ENCODE data around the gene MBOAT2. TPM values are rescaled to one million over a fixed set of nuclear protein-coding genes. Genes with fewer than 3 reads are reported as not detected.

Gene MBOAT2
- polyA plus RNA-seq, 1 donor from 2014 or later, result 205 TPM

- no peaks in the 10 kb centered on the region for H4K20me1 ChIP-seq (ENCODE audit: insufficient read depth)
- H3K36me3 ChIP-seq (ENCODE audit: insufficient read depth, low read length), result no peaks in the 10 kb centered on the region
- H3K9me3 ChIP-seq (ENCODE audit: low read length), result no peaks in the 10 kb centered on the region
- H3K27me3 ChIP-seq (ENCODE audit: insufficient read depth, low read depth, low read length), result no peaks in the 10 kb centered on the region
- H3K9ac ChIP-seq (ENCODE audit: low read length), result no peak overlapping the region
- TF ChIP-seq CTCF (IDR thresholded peaks at IDR 0.05; ENCODE audit: poor library complexity, severe bottlenecking) (no peak), SMC3 (conservative IDR thresholded peaks at IDR 0.05; ENCODE audit: poor library complexity) (no peak), REST (IDR thresholded peaks at IDR 0.05; ENCODE audit: borderline replicate concordance) (no peak), TAF1 (IDR thresholded peaks at IDR 0.05; ENCODE audit: low read depth) (no peak), EZH2 (IDR thresholded peaks at IDR 0.05; ENCODE audit: borderline replicate concordance, insufficient read depth, low read length, poor library complexity, severe bottlenecking) (no peak), POLR2AphosphoS5 (IDR thresholded peaks at IDR 0.05) (no peak), RAD21 (conservative IDR thresholded peaks at IDR 0.05) (no peak), EP300 (conservative IDR thresholded peaks at IDR 0.05; ENCODE audit: poor library complexity, severe bottlenecking) (no peak), MXI1 (conservative IDR thresholded peaks at IDR 0.05; ENCODE audit: poor library complexity, severe bottlenecking) (no peak)
- no peaks in the 10 kb centered on the region for H3K9me2 ChIP-seq (ENCODE audit: insufficient read depth, low read length)
- no peaks in the 10 kb centered on the region for H3F3A ChIP-seq (ENCODE audit: insufficient read depth, low read length, poor library complexity, severe bottlenecking)
- H2AFZ ChIP-seq (ENCODE audit: low read depth, low read length), result no peak overlapping the region
- no peak overlapping the region for H3K4me3 ChIP-seq (ENCODE audit: low read length)
- H3K79me2 ChIP-seq (replicated peaks; ENCODE audit: insufficient read depth, low read length), result peaks cover 19% of the 10 kb centered on the region
- no peak overlapping the region for H3K4me2 ChIP-seq (ENCODE audit: low read length)
- H3K27ac ChIP-seq (ENCODE audit: low read length), result no peak overlapping the region
Observed at GRCh38 chr2:8957628-8958027, 45.9 kb downstream of the MBOAT2 start.

DNA sequence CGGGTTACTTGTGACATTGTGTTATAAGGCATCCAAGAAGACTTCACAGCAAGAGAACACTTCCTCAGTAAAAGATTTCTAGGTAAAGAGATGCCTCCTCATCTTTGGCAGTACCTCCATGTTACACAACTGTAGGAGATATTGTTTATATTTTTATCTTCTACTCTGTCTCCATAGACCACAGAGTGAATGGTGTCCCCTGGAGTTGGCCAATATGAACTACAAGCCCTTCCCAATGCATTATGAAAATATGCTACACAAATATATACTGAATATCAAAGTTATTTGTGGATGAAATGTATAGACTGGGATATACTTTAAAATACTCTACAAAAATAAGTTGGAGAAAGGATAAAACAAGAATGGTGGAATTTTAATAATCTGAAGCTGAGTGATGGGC, 46.7 kb downstream of the MBOAT2 start:
- Histone ChIP-seq H3K9me2 (ENCODE audit: insufficient read depth, low read length) (no peaks in the 10 kb centered on the region), H4K20me1 (ENCODE audit: insufficient read depth) (no peaks in the 10 kb centered on the region), H3K79me2 (replicated peaks; ENCODE audit: insufficient read depth, low read length) (peaks cover 12% of the 10 kb centered on the region), H3K9ac (ENCODE audit: low read length) (no peak overlapping the region), H3K9me3 (ENCODE audit: low read length) (no peaks in the 10 kb centered on the region), H3K36me3 (ENCODE audit: insufficient read depth, low read length) (no peaks in the 10 kb centered on the region), H3K4me2 (ENCODE audit: low read length) (no peak overlapping the region), H3K27ac (ENCODE audit: low read length) (no peak overlapping the region), H3K4me3 (ENCODE audit: low read length) (no peak overlapping the region), H2AFZ (ENCODE audit: low read depth, low read length) (no peak overlapping the region), H3K27me3 (ENCODE audit: insufficient read depth, low read depth, low read length) (no peaks in the 10 kb centered on the region), H3F3A (ENCODE audit: insufficient read depth, low read length, poor library complexity, severe bottlenecking) (no peaks in the 10 kb centered on the region)
- TF ChIP-seq REST (IDR thresholded peaks at IDR 0.05; ENCODE audit: borderline replicate concordance) (no peak), CTCF (IDR thresholded peaks at IDR 0.05; ENCODE audit: poor library complexity, severe bottlenecking) (no peak), SMC3 (conservative IDR thresholded peaks at IDR 0.05; ENCODE audit: poor library complexity) (no peak), RAD21 (conservative IDR thresholded peaks at IDR 0.05) (no peak), EZH2 (IDR thresholded peaks at IDR 0.05; ENCODE audit: borderline replicate concordance, insufficient read depth, low read length, poor library complexity, severe bottlenecking) (no peak), MXI1 (conservative IDR thresholded peaks at IDR 0.05; ENCODE audit: poor library complexity, severe bottlenecking) (no peak), EP300 (conservative IDR thresholded peaks at IDR 0.05; ENCODE audit: poor library complexity, severe bottlenecking) (no peak), TAF1 (IDR thresholded peaks at IDR 0.05; ENCODE audit: low read depth) (no peak), POLR2AphosphoS5 (IDR thresholded peaks at IDR 0.05) (no peak)
